GM18505 (cell line): ENCODE data around the gene HNRNPC.

Experiments used
- ATAC-seq: cut with Tn5 transposase; IDR thresholded peaks from one replicate; pipeline ENCODE4 v1.9.1; 2021; ENCODE audit not compliant: unreplicated experiment
- POLR2A ChIP-seq: IDR thresholded peaks from 4 replicates; pipeline ENCODE4 v1.6.1; 2011; ENCODE audit warnings: borderline replicate concordance; ENCODE audit not compliant: insufficient read depth, insufficient read length; ENCODE audit errors: extremely low read depth

The HNRNPC gene

GRCh38 chr14:21248739-21249411, 20.4 kb downstream of the HNRNPC start:
- ATAC-seq, result no peak
- TF ChIP-seq POLR2A, result no peak

GRCh38 chr14:21248338-21248737, 20.9 kb downstream of the HNRNPC start:
- TF ChIP-seq POLR2A, result no peak
- no peak for ATAC-seq

GRCh38 chr14:21245813-21246212, 23.4 kb downstream of the HNRNPC start:
- no peak for TF ChIP-seq POLR2A

GRCh38 chr14:21244544-21244943, 24.7 kb downstream of the HNRNPC start:
- ATAC-seq, result no peak
- no peak for TF ChIP-seq POLR2A

More at GRCh38 chr14:21245813-21246212, 23.4 kb downstream of the HNRNPC start:
- no peak for ATAC-seq

GRCh38 chr14:21241218-21241819, 27.9 kb downstream of the HNRNPC start:
- ATAC-seq, result no peak
- TF ChIP-seq POLR2A, result no peak

GRCh38 chr14:21240417-21240816, 28.8 kb downstream of the HNRNPC start:
- no peak for ATAC-seq
- TF ChIP-seq POLR2A, result no peak

GRCh38 chr14:21238823-21239518, 30.3 kb downstream of the HNRNPC start:
- no peak for TF ChIP-seq POLR2A
- ATAC-seq, result no peak

GRCh38 chr14:21236948-21237797, 32.1 kb downstream of the HNRNPC start:
- no peak for ATAC-seq
- peak; percentile 40 for TF ChIP-seq POLR2A

GRCh38 chr14:21234112-21234511, 35.1 kb downstream of the HNRNPC start:
- ATAC-seq, result no peak
- no peak for TF ChIP-seq POLR2A

GRCh38 chr14:21233457-21234076, 35.7 kb downstream of the HNRNPC start:
- no peak for TF ChIP-seq POLR2A
- ATAC-seq, result no peak

GRCh38 chr14:21231020-21231652, 38.1 kb downstream of the HNRNPC start:
- no peak for ATAC-seq
- TF ChIP-seq POLR2A, result no peak

- TF ChIP-seq POLR2A, result no peak
- ATAC-seq, result no peak
Observed at GRCh38 chr14:21229821-21230220, 39.4 kb downstream of the HNRNPC start.
